Measurements from ENCODE around the gene RABAC1. TPM values are rescaled to one million over a fixed set of nuclear protein-coding genes. Genes with fewer than 3 reads are reported as not detected.
A peak's percentile ranks its signal among the peaks of the same experiment; 100 is the strongest.

RABAC1 gene
- total RNA-seq, 1 experiment from 2014 or later: 94.0 TPM

DNA sequence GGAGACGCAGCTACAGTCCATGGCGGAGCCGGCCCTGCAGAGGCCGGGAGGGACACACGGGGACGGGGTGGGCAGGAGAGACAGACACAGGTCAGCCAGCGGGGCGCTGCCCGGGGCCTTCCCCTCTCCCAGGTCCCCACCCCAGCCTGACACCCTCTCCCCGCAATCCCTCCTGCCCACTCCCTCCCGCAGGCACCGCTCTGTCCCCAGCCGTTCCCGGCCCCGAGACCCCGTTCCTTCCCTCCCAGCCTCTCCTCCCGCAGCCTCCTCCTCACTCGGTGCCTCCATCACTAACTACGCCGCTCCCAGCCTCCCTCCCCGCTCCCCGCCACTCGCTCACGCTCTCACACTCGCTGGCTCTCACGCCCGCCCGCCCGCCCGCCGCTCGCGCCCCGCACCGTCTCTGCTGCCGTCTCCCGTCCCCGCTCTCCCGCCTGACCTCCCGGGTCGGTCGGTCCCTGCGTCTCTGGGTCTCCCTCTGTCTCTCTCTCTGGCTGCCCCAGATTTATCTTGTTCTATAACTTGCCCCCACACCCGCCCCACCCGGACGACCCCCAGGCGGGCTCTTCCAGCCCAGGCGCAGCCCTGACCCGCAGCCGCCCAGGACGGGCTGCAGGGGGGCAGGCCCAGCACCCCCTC lies 46.1 kb downstream of the RABAC1 start:
- Histone ChIP-seq H3K9me3 (ENCODE audit: control insufficient read depth, low read depth, low read length) (no peaks in the 10 kb centered on the region), H2AK5ac (ENCODE audit: insufficient read length, low read length) (no peak overlapping the region), H2BK20ac (ENCODE audit: low read depth, low read length, poor library complexity, severe bottlenecking) (no peak overlapping the region), H4K20me1 (ENCODE audit: control insufficient read depth, insufficient read depth, insufficient read length) (no peaks in the 10 kb centered on the region), H3K27ac (ENCODE audit: insufficient read length, low read depth, low read length) (no peak overlapping the region), H3K56ac (ENCODE audit: insufficient read length, low read depth, low read length) (no peak overlapping the region), H2BK120ac (ENCODE audit: low read depth, low read length, poor library complexity, severe bottlenecking) (no peak overlapping the region), H4K5ac (ENCODE audit: insufficient read length, low read depth, low read length) (no peak overlapping the region), H2BK12ac (ENCODE audit: insufficient read length, low read depth, low read length) (no peak overlapping the region), H3K23me2 (ENCODE audit: insufficient read length, low read depth, low read length, poor library complexity, severe bottlenecking) (peaks cover 5% of the 10 kb centered on the region), H3K4me2 (ENCODE audit: insufficient read depth, insufficient read length, low read length) (peak overlapping the region; percentile 48), H3K9ac (ENCODE audit: extremely low read depth, insufficient read length, low read length) (no peak overlapping the region), H3K4ac (ENCODE audit: low read depth, low read length) (no peak overlapping the region), H3K18ac (ENCODE audit: insufficient read length, low read depth, low read length) (no peak overlapping the region), H4K91ac (ENCODE audit: insufficient read length, low read depth, low read length) (no peak overlapping the region), H2BK5ac (ENCODE audit: insufficient read length, low read length) (no peak overlapping the region), H3T11ph (ENCODE audit: low read length) (no peak overlapping the region), H2BK15ac (ENCODE audit: low read depth, low read length) (no peak overlapping the region), H3K79me2 (ENCODE audit: insufficient read depth, low read length) (no peaks in the 10 kb centered on the region), H3K14ac (ENCODE audit: insufficient read depth, low read length) (no peak overlapping the region), H3K4me1 (ENCODE audit: insufficient read depth, low read length) (no peaks in the 10 kb centered on the region), H2AFZ (ENCODE audit: low read length) (no peak overlapping the region), H3K79me1 (ENCODE audit: insufficient read depth, low read depth, low read length, poor library complexity, severe bottlenecking) (no peaks in the 10 kb centered on the region), H3K27me3 (ENCODE audit: insufficient read depth, low read length) (peaks cover 71% of the 10 kb centered on the region), H3K23ac (ENCODE audit: insufficient read length, low read depth, low read length) (no peak overlapping the region), H4K8ac (replicated peaks; ENCODE audit: insufficient read length, low read depth, low read length) (no peak overlapping the region)
- H3K36me3 Mint-ChIP-seq (ENCODE audit: insufficient read depth in 1 of 3, low read depth in 3 of 3): no peaks in the 10 kb centered on the region
- H3K4me1 Mint-ChIP-seq: peaks cover 6 to 15% of the 10 kb centered on the region in 2 experiments; a peak in 3 of 4 replicates
- WGBS (ENCODE audit: extremely low coverage, insufficient read length, low lambda C conversion rate): no CpG with 5 or more reads among the region's 51 CpGs
- H3K27ac Mint-ChIP-seq: no peak overlapping the region
- peaks cover 0 to 2% of the 10 kb centered on the region in 2 experiments; a peak in 1 of 5 replicates for H3K9me3 Mint-ChIP-seq
- no peak for DNase-seq
- H3K4me3 Mint-ChIP-seq: peak overlapping the region; percentile 19 to 76; a peak in 4 of 5 replicates
- peaks cover 1% of the 10 kb centered on the region for H3K27me3 Mint-ChIP-seq (ENCODE audit: low read depth)
- TF ChIP-seq, protein P1, sequence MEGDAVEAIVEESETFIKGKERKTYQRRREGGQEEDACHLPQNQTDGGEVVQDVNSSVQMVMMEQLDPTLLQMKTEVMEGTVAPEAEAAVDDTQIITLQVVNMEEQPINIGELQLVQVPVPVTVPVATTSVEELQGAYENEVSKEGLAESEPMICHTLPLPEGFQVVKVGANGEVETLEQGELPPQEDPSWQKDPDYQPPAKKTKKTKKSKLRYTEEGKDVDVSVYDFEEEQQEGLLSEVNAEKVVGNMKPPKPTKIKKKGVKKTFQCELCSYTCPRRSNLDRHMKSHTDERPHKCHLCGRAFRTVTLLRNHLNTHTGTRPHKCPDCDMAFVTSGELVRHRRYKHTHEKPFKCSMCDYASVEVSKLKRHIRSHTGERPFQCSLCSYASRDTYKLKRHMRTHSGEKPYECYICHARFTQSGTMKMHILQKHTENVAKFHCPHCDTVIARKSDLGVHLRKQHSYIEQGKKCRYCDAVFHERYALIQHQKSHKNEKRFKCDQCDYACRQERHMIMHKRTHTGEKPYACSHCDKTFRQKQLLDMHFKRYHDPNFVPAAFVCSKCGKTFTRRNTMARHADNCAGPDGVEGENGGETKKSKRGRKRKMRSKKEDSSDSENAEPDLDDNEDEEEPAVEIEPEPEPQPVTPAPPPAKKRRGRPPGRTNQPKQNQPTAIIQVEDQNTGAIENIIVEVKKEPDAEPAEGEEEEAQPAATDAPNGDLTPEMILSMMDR (conservative IDR thresholded peaks at IDR 0.05): no peak
